OCI-LY7 (cell line): Measurements from ENCODE around the gene NINJ1. TPM values are rescaled to one million over a fixed set of nuclear protein-coding genes. Genes with fewer than 3 reads are reported as not detected.

Source experiments
- BruUV-seq: library from RNA; stranded (reverse); fragments of 400-500 nt; replicated peaks from 2 replicates; lab custom pipeline; 2021; lab: Mats Ljungman, UMichigan
- CTCF ChIA-PET: fragments of 300-600 bp; sonication (Branson Sonifier 250); formaldehyde crosslinking; loops from one replicate; lab custom pipeline; 2022; ENCODE audit warnings: antibody characterized with exemption; ENCODE audit not compliant: unreplicated experiment; lab: Charles Lee
- POLR2A ChIA-PET: fragments of 300-600 bp; sonication (Branson Sonifier 250); formaldehyde crosslinking; loops from one replicate; lab custom pipeline; 2022; ENCODE audit warnings: antibody characterized with exemption; lab: Charles Lee
- DNase-seq: peaks from one replicate; pipeline ENCODE4 v3.0.0-alpha.2; 2015; ENCODE audit warnings: low spot score
- H2AFZ ChIP-seq: fragments of 200-600 bp; sonication (generic), shearing (Covaris generic); 2 replicates; pipeline ENCODE4 v1.6.1; 2014; ENCODE audit warnings: mild to moderate bottlenecking, antibody characterized with exemption, low read length, moderate library complexity
- H3K27ac ChIP-seq: fragments of 200-600 bp; sonication (generic); 2 replicates; pipeline ENCODE4 v1.5.1; 2014; ENCODE audit warnings: mixed run types, low read depth, mild to moderate bottlenecking, moderate library complexity, low read length, inconsistent platforms; ENCODE audit not compliant: poor library complexity, severe bottlenecking
- H3K36me3 ChIP-seq: fragments of 200-600 bp; sonication (generic); 2 replicates; pipeline ENCODE4 v1.6.1; 2014; ENCODE audit warnings: mild to moderate bottlenecking, antibody characterized with exemption, low read length, moderate library complexity, mixed read lengths; ENCODE audit not compliant: insufficient read depth
- H3K4me1 ChIP-seq: fragments of 200-600 bp; sonication (generic); 2 replicates; pipeline ENCODE4 v1.5.1; 2014; ENCODE audit warnings: mild to moderate bottlenecking, low read length; ENCODE audit not compliant: insufficient read depth, poor library complexity, severe bottlenecking
- H3K4me2 ChIP-seq: fragments of 200-600 bp; sonication (generic); 2 replicates; pipeline ENCODE4 v1.6.1; 2014; ENCODE audit warnings: mild to moderate bottlenecking, low read length
- H3K4me3 ChIP-seq: fragments of 200-600 bp; sonication (generic); 2 replicates; pipeline ENCODE4 v1.5.1; 2014; ENCODE audit warnings: mild to moderate bottlenecking, low read depth, low read length; ENCODE audit not compliant: poor library complexity, severe bottlenecking
- H3K79me2 ChIP-seq: fragments of 200-600 bp; sonication (generic); 2 replicates; pipeline ENCODE4 v1.6.1; 2016; ENCODE audit warnings: low read depth, mild to moderate bottlenecking, low read length, moderate library complexity, mixed read lengths; ENCODE audit not compliant: insufficient read depth
- H3K9me2 ChIP-seq: fragments of 200-600 bp; sonication (generic); 2 replicates; pipeline ENCODE4 v1.6.1; 2016; ENCODE audit warnings: mild to moderate bottlenecking, low read length, mixed read lengths; ENCODE audit not compliant: insufficient read depth
- H3K9me3 ChIP-seq: fragments of 200-600 bp; sonication (generic); 2 replicates; pipeline ENCODE4 v1.6.1; 2014; ENCODE audit warnings: mild to moderate bottlenecking, mixed run types, low read length, mixed read lengths
- H4K20me1 ChIP-seq: fragments of 200-600 bp; sonication (generic); 2 replicates; pipeline ENCODE4 v1.6.1; 2014; ENCODE audit warnings: mild to moderate bottlenecking, antibody characterized with exemption, low read length, moderate library complexity, mixed read lengths; ENCODE audit not compliant: insufficient read depth
- CTCF ChIP-seq: fragments of 200-600 bp; sonication (generic); conservative IDR thresholded peaks from 2 replicates; pipeline ENCODE4 v1.5.1; 2014; ENCODE audit warnings: mild to moderate bottlenecking, antibody characterized with exemption, low read length, moderate library complexity, mixed read lengths
- EZH2phosphoT487 ChIP-seq: fragments of 200-600 bp; sonication (generic); IDR thresholded peaks from 2 replicates; pipeline ENCODE4 v1.6.1; 2018; ENCODE audit warnings: low read depth, borderline replicate concordance, mild to moderate bottlenecking, mixed run types, antibody characterized with exemption, low read length, moderate library complexity, mixed read lengths
- intact Hi-C: fragments of 100-400 bp; cut with micrococcal nuclease; formaldehyde crosslinking; loops from one replicate; pipeline ENCODE4 v1.10.0; 2022; ENCODE audit not compliant: unreplicated experiment
- total RNA-seq, 2 experiments: library from RNA; depleted of rRNA in 1 of 2; stranded (reverse); fragments of >200 nt in 1 of 2; shearing (Covaris generic) in 1 of 2; gene quantifications; 2 replicates each; pipeline ENCODE4 v1.2.3, GENCODE V29; 2014 to 2022

Gene NINJ1
- total RNA-seq, 2 experiments from 2014 or later = 13.3 to 18.3 TPM

DNA sequence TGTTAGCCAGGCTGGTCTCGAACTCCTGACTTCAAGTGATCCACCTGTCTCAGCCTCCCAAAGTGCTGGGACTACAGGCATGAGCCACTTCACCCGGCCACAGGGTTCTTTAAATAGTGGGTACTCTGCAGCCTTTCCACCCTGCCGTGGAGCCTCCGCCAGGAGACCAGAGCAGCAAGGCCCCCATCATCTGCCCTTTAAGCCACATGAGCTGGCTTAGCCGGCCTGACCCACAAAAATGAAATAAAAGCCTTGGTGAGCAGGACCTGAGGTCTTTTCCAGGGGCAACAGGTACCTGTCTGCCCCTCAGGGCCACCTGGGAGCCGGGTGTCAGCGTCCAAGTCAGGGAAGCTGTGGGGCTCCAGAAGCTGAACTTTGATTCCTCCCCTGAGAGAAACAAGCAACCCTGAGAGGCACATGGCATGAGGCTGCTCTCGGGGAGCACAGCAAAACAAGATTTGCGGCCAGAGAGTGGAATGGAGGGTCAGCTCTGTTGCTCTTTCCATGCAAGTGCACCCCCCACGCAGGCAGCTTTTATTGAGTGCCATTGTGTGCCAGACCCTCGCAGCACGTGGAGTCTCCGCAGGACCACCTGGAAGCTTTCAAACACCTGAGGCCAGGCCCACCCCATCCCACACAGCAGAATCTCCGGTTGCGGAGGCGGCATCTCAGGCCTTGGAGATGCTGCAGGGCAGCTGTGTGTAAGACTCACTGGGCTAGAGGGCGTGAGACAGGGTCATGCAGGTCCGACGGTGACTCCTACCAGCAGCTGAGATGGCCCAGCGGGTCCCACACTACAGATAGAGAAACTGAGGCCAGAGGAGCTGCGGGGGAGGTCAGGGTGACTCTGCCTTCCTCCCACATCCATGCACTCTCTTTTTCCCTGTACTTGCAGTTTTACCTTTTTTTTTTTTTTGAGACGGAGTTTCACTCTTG, 45.1 kb upstream of the NINJ1 start:
- Histone ChIP-seq H3K9me3 (no peaks in the 10 kb centered on the region), H4K20me1 (no peaks in the 10 kb centered on the region), H3K4me1 (peaks cover 9% of the 10 kb centered on the region), H3K27ac (no peak overlapping the region), H3K4me2 (no peak overlapping the region), H3K36me3 (no peaks in the 10 kb centered on the region), H3K79me2 (no peaks in the 10 kb centered on the region), H3K9me2 (no peaks in the 10 kb centered on the region), H3K4me3 (no peak overlapping the region), H2AFZ (no peak overlapping the region)
- POLR2A ChIA-PET = interaction anchor here (0.6 kb wide), 1 partner anchor 1772 kb away, joined by 4 read pairs; no protein-coding TSS in a partner anchor
- BruUV-seq = no TSS peak
- intact Hi-C loops = no loop called here
- no peak for DNase-seq
- no peak for TF ChIP-seq EZH2phosphoT487
- no peak for TF ChIP-seq CTCF
- CTCF ChIA-PET = no interaction called here

DNA sequence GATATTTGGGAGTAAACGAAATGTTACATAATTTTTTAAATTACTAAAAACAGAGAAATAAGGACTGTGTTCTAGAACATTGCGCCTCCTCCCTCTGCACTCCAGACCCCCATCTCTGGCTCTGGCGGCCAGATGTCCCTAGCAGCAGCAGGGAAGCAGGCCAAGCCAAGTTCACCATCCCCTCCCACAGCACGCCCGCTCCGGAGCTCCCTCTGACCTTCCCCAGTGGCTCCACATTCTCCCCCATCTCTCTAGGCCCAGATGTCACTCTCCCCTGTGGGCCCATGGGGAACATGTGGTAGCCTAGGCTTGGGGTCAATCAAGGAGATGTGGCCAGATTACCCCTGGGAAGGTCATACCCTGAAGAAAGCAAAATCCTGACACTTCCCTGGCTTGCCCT, 43.6 kb upstream of the NINJ1 start:
- Histone ChIP-seq H2AFZ (no peak overlapping the region), H3K36me3 (no peaks in the 10 kb centered on the region), H3K9me2 (no peaks in the 10 kb centered on the region), H3K4me2 (no peak overlapping the region), H3K4me3 (no peak overlapping the region), H3K27ac (no peak overlapping the region), H4K20me1 (no peaks in the 10 kb centered on the region), H3K79me2 (no peaks in the 10 kb centered on the region), H3K9me3 (no peaks in the 10 kb centered on the region), H3K4me1 (no peaks in the 10 kb centered on the region)
- DNase-seq = no peak
- intact Hi-C loops = no loop called here
- ChIA-PET POLR2A (interaction anchor here (1.0 kb wide), 1 partner anchor 16 kb away, joined by 3 read pairs; no protein-coding TSS in a partner anchor), CTCF (no interaction called here)
- no peak for TF ChIP-seq CTCF
- TF ChIP-seq EZH2phosphoT487 = no peak
- BruUV-seq = no TSS peak

DNA sequence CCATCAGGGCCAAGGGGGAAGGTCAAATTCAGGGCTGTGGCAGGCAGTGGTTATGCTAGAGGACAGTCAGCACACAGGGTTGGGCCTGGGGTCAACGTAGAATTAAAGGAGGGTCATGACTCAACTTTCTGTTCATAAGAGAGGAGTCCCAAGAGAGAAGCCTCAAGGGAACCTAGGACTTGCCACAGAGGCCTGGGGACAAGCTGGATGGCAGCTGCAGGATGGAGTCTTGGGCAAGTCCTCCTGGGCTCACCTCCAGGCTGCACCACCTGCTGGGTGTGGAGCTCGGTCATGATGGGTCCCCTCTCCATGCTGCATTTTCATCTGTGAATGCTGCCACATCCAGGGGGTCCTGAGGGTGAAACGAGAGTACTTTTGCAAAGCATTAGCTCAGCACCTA, 40.9 kb upstream of the NINJ1 start:
- Histone ChIP-seq H3K27ac (no peak overlapping the region), H2AFZ (no peak overlapping the region), H3K79me2 (no peaks in the 10 kb centered on the region), H3K4me3 (no peak overlapping the region), H3K36me3 (no peaks in the 10 kb centered on the region), H4K20me1 (no peaks in the 10 kb centered on the region), H3K9me2 (no peaks in the 10 kb centered on the region), H3K4me2 (no peak overlapping the region), H3K4me1 (no peaks in the 10 kb centered on the region), H3K9me3 (no peaks in the 10 kb centered on the region)
- no TSS peak for BruUV-seq
- ChIA-PET POLR2A (interaction anchor here (0.9 kb wide), 1 partner anchor 128 kb away, joined by 3 read pairs; no protein-coding TSS in a partner anchor), CTCF (no interaction called here)
- TF ChIP-seq EZH2phosphoT487 = no peak
- TF ChIP-seq CTCF = no peak
- DNase-seq = no peak
- intact Hi-C loops = no loop called here
